ENCODE data around the gene THSD4. TPM values are rescaled to one million over a fixed set of nuclear protein-coding genes. Genes with fewer than 3 reads are reported as not detected.

The THSD4 gene
- total RNA-seq, 1 experiment from 2014 or later, result 29.0 TPM

- ATAC-seq, result no peak; the same call in none of the 2 replicates
- no peaks in the 10 kb centered on the region for H3K36me3 ChIP-seq (ENCODE audit: low read depth, low read length)
- no TSS peak for BruUV-seq (replicated peaks)
Measured at GRCh38 chr15:71541746-71542145, 426.5 kb downstream of the THSD4 start.

GRCh38 chr15:71542836-71543235 is 427.6 kb downstream of the THSD4 start:
- ChIA-PET CTCF (no interaction called here), POLR2A (ENCODE audit: unreplicated experiment) (no interaction called here)
- Histone ChIP-seq H4K20me1 (ENCODE audit: low read length) (no peaks in the 10 kb centered on the region), H3K9me2 (replicated peaks; ENCODE audit: low read length) (no peaks in the 10 kb centered on the region), H3K27ac (ENCODE audit: low read length) (no peak overlapping the region), H3K9me3 (ENCODE audit: low read length) (no peaks in the 10 kb centered on the region), H3F3A (ENCODE audit: low read length, unreplicated experiment) (no peaks in the 10 kb centered on the region), H3K4me2 (ENCODE audit: low read length) (no peak overlapping the region), H2AFZ (ENCODE audit: low read length) (no peak overlapping the region), H3K4me3 (ENCODE audit: low read length) (no peak overlapping the region), H3K9ac (ENCODE audit: low read length) (no peak overlapping the region), H3K36me3 (ENCODE audit: low read depth, low read length) (no peaks in the 10 kb centered on the region), H3K27me3 (ENCODE audit: low read length) (no peaks in the 10 kb centered on the region), H3K4me1 (ENCODE audit: insufficient read depth, low read length) (peaks cover 14% of the 10 kb centered on the region), H3K79me2 (ENCODE audit: low read length) (no peaks in the 10 kb centered on the region)
- TF ChIP-seq CTCF (conservative IDR thresholded peaks at IDR 0.05; ENCODE audit: low read depth, low read length), result no peak
- TF ChIP-seq EZH2 (IDR thresholded peaks at IDR 0.05; ENCODE audit: low read length, unreplicated experiment), result no peak
- no peak for TF ChIP-seq EZH2phosphoT487 (IDR thresholded peaks at IDR 0.05; ENCODE audit: borderline replicate concordance, low read length)
- intact Hi-C loops (cut with micrococcal nuclease), result no loop called here
- no TSS peak for BruUV-seq (replicated peaks)
- no peak for ATAC-seq
- no peak for DNase-seq

More at GRCh38 chr15:71541746-71542145, 426.5 kb downstream of the THSD4 start:
- Histone ChIP-seq H3K4me3 (ENCODE audit: low read length) (no peak overlapping the region), H3K27ac (ENCODE audit: low read length) (no peak overlapping the region), H3K9ac (ENCODE audit: low read length) (no peak overlapping the region), H2AFZ (ENCODE audit: low read length) (no peak overlapping the region), H3K4me1 (ENCODE audit: insufficient read depth, low read length) (peaks cover 20% of the 10 kb centered on the region), H3K9me3 (ENCODE audit: low read length) (no peaks in the 10 kb centered on the region), H3K27me3 (ENCODE audit: low read length) (no peaks in the 10 kb centered on the region), H3K9me2 (replicated peaks; ENCODE audit: low read length) (no peaks in the 10 kb centered on the region), H3K4me2 (ENCODE audit: low read length) (no peak overlapping the region), H3K79me2 (ENCODE audit: low read length) (no peaks in the 10 kb centered on the region), H3F3A (ENCODE audit: low read length, unreplicated experiment) (no peaks in the 10 kb centered on the region), H4K20me1 (ENCODE audit: low read length) (no peaks in the 10 kb centered on the region)
- ChIA-PET CTCF (no interaction called here), POLR2A (ENCODE audit: unreplicated experiment) (no interaction called here)
- DNase-seq, result peak; percentile 11
- TF ChIP-seq EZH2phosphoT487 (IDR thresholded peaks at IDR 0.05; ENCODE audit: borderline replicate concordance, low read length) (no peak), CTCF (conservative IDR thresholded peaks at IDR 0.05; ENCODE audit: low read depth, low read length) (no peak), EZH2 (IDR thresholded peaks at IDR 0.05; ENCODE audit: low read length, unreplicated experiment) (no peak)
- intact Hi-C loops (cut with micrococcal nuclease), result no loop called here

- BruUV-seq (replicated peaks), result no TSS peak
- no peak for TF ChIP-seq EZH2 (IDR thresholded peaks at IDR 0.05; ENCODE audit: low read length, unreplicated experiment)
- TF ChIP-seq CTCF (conservative IDR thresholded peaks at IDR 0.05; ENCODE audit: low read depth, low read length), result no peak
- TF ChIP-seq EZH2phosphoT487 (IDR thresholded peaks at IDR 0.05; ENCODE audit: borderline replicate concordance, low read length), result no peak
- POLR2A ChIA-PET (ENCODE audit: unreplicated experiment), result no interaction called here
- DNase-seq (no peak), ATAC-seq (no peak)
- no peaks in the 10 kb centered on the region for H3K9me2 ChIP-seq (replicated peaks; ENCODE audit: low read length)
- intact Hi-C loops (cut with micrococcal nuclease), result no loop called here
- no peaks in the 10 kb centered on the region for H4K20me1 ChIP-seq (ENCODE audit: low read length)
- H3K79me2 ChIP-seq (ENCODE audit: low read length), result no peaks in the 10 kb centered on the region
- no peak overlapping the region for H3K9ac ChIP-seq (ENCODE audit: low read length)
- H3K4me3 ChIP-seq (ENCODE audit: low read length), result no peak overlapping the region
- no peaks in the 10 kb centered on the region for H3K27me3 ChIP-seq (ENCODE audit: low read length)
- H2AFZ ChIP-seq (ENCODE audit: low read length), result no peak overlapping the region
- no peaks in the 10 kb centered on the region for H3K36me3 ChIP-seq (ENCODE audit: low read depth, low read length)
- H3K27ac ChIP-seq (ENCODE audit: low read length), result no peak overlapping the region
- H3K9me3 ChIP-seq (ENCODE audit: low read length), result no peaks in the 10 kb centered on the region
- no peaks in the 10 kb centered on the region for H3F3A ChIP-seq (ENCODE audit: low read length, unreplicated experiment)
- H3K4me2 ChIP-seq (ENCODE audit: low read length), result no peak overlapping the region
- CTCF ChIA-PET, result no interaction called here
- H3K4me1 ChIP-seq (ENCODE audit: insufficient read depth, low read length), result peaks cover 8% of the 10 kb centered on the region
Measured at GRCh38 chr15:71543413-71543812, 428.1 kb downstream of the THSD4 start.
